Subcutaneous abdominal adipose tissue (tissue), 5 donors: ENCODE measurements around the gene DDX55.
"Not testable (repeated sequence)": the region's sequence is repeated elsewhere in the genome, so short reads cannot be mapped to it uniquely, and the experiment has no call there.

Experiments used
- H3K27ac ChIP-seq: one replicate; pipeline ENCODE4 v1.7.0; 2013; ENCODE audit warnings: low read depth, mild to moderate bottlenecking, inconsistent platforms, low read length, moderate library complexity
- H3K27me3 ChIP-seq, 5 donors: one replicate each; pipeline ENCODE4 v1.7.0; 2013; ENCODE audit warnings: low read length in 5 of 5, inconsistent platforms in 1 of 5; ENCODE audit not compliant: control insufficient read depth in 5 of 5, insufficient read depth in 4 of 5
- H3K36me3 ChIP-seq, 5 donors: one replicate each; pipeline ENCODE4 v1.7.0; 2013; ENCODE audit warnings: low read length in 5 of 5; ENCODE audit not compliant: control insufficient read depth in 5 of 5, insufficient read depth in 5 of 5
- H3K4me1 ChIP-seq, 5 donors: one replicate each; pipeline ENCODE4 v1.7.0; 2013; ENCODE audit warnings: low read length in 5 of 5, mild to moderate bottlenecking in 3 of 5, moderate library complexity in 1 of 5; ENCODE audit not compliant: control insufficient read depth in 5 of 5, insufficient read depth in 5 of 5
- H3K4me3 ChIP-seq, 5 donors: one replicate each; pipeline ENCODE4 v1.7.0; 2013; ENCODE audit warnings: low read length in 5 of 5, low read depth in 1 of 5
- H3K9ac ChIP-seq, 5 donors: one replicate each; pipeline ENCODE4 v1.7.0; 2013; ENCODE audit warnings: low read length in 5 of 5, mild to moderate bottlenecking in 4 of 5, moderate library complexity in 3 of 5
- H3K9me3 ChIP-seq, 5 donors: one replicate each; pipeline ENCODE4 v1.7.0; 2013; ENCODE audit warnings: low read length in 5 of 5; ENCODE audit not compliant: control insufficient read depth in 5 of 5
- donor health status: healthy.
- donor health status: healthy.
- donor health status: healthy.
- donor health status: healthy.
- donor health status: healthy.

DDX55 gene, protein sequence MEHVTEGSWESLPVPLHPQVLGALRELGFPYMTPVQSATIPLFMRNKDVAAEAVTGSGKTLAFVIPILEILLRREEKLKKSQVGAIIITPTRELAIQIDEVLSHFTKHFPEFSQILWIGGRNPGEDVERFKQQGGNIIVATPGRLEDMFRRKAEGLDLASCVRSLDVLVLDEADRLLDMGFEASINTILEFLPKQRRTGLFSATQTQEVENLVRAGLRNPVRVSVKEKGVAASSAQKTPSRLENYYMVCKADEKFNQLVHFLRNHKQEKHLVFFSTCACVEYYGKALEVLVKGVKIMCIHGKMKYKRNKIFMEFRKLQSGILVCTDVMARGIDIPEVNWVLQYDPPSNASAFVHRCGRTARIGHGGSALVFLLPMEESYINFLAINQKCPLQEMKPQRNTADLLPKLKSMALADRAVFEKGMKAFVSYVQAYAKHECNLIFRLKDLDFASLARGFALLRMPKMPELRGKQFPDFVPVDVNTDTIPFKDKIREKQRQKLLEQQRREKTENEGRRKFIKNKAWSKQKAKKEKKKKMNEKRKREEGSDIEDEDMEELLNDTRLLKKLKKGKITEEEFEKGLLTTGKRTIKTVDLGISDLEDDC

DNA sequence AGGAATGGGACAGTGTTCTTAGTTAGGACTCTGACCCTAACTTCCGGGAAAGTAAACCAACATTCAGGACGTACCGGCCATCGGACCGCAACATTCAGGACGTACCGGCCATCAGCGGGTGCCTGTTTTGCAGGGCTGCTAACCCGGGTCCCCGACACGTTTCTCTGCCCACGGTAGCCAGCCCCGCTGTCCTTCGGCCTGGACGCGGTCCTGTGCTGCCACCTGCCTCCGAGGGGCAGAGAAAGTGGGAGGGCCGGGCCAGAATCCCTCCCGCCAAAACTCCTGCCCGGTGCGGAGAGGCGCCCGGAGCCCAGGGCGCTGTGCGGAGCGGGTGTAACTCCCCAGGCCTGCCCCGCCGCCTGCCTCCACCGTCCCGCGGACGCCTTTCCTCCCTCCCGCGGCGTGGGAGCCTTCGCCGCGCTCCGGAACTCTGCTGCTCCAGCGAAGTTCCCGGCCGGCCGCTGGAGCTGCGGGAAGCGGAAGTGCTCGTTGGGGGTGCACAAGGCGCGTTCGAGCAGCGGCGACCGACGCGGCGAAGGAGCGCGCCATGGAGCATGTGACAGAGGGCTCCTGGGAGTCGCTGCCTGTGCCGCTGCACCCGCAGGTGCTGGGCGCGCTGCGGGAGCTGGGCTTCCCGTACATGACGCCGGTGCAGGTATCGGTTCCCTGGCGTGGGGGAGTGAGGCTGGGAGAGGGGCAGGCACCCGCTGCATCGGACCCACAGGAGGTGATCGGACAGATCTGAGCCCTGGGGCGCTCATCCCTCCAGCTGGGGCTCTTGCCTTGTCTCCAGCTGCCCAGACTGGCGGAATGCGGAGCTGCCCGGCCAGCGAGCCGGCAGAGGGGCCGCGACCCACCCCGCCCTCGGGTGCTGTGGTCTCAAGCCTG lies at the start of gene DDX55:
Gene DDX55, plus strand, starts transcription at position 498 of the 888 bp plus-strand sequence. Its CDS starts 50 bp downstream, at position 548.
- Histone ChIP-seq H3K4me3 (peak within 1 kb of the TSS; percentile 90 to 99 (median 95)), H3K9ac (peak within 1 kb of the TSS; percentile 89 to 96 (median 95)), H3K27ac (peak within 1 kb of the TSS; percentile 77), H3K27me3 (no peaks in the 10 kb centered on the region), H3K36me3 (peaks cover 16 to 36% (median 29%) of the 10 kb centered on the region in 5 donors), H3K4me1 (peaks cover 8 to 27% (median 24%) of the 10 kb centered on the region in 5 donors), H3K9me3 (no peaks in the 10 kb centered on the region)

DNA sequence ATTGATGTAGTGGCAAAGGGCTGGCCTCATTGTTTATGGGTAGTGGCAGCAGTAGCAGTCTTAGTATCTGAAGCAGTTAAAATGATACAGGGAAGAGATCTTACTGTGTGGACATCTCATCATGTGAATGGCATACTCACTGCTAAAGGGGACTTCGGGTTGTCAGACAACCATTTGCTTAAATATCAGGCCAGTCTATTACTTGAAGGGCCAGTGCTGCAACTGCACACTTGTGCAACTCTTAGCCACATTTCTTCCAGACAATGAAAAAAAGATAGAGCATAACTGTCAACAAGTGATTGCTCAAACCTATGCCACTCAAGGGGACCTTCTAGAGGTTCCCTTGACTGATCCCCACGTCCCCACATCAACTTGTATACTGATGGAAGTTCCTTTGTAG lies 47.8 kb upstream of the DDX55 start:
- H3K4me3 ChIP-seq, H3K9ac ChIP-seq, H3K27me3 ChIP-seq, H3K9me3 ChIP-seq, H3K4me1 ChIP-seq, H3K36me3 ChIP-seq, H3K27ac ChIP-seq: not testable (repeated sequence)

DNA sequence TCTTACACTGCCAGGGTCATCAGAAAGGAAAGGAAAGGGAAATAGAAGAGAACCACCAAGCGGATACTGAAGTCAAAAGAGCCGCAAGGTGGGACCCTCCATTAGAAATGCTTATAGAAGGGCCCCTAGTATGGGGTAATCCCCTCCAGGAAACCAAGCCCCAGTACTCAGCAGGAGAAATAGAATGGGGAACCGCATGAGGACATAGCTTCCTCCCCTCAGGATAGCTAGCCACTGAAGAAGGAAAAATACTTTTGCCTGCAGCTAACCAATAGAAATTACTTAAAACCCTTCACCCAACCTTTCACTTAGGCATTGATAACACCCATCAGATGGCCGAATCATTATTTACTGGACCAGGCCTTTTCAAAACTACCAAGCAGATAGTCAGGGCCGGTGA lies 47.1 kb upstream of the DDX55 start:
- H3K4me1 ChIP-seq, H3K36me3 ChIP-seq, H3K9me3 ChIP-seq, H3K27me3 ChIP-seq, H3K4me3 ChIP-seq, H3K27ac ChIP-seq, H3K9ac ChIP-seq: not testable (repeated sequence)

DNA sequence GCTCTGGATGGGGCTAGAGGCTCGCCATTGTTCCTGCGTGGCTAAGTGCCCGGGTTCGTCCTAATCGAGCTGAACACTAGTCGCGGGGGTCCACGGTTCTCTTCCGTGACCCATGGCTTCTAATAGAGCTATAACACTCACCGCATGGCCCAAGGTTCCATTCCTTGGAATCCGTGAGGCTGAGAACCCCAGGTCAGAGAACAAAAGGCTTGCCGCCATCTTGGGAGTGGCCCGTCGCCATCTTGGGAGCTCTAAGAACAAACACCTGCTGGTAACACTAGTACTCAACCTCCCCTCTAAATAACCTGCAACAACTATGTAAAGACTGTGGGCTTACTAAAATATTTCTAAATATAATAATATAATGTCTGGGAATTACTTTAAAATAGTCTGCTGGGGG lies 43.4 kb upstream of the DDX55 start:
- H3K27ac ChIP-seq, result not testable (repeated sequence)

DNA sequence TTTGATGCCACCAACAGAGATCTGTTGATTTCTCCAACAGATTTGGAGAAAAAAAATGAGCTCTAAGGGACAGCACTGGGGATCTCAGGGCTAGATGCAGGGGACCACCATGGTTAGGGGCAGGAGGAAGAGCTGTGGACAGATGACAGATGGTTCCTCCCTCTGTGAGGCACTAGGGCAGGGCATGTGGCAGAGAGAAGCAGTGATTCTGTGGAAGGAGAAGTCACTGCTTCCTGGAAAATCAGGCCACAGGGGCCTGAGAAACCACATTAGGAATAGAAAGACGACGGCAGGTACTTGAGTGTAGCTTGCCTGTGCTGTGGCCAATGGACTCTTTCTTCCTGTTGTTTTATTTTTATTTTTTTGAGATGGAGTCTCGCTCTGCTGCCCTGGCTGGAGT lies 42.4 kb upstream of the DDX55 start:
- H3K27me3 ChIP-seq, result no peaks in the 10 kb centered on the region
- no peak overlapping the region for H3K4me3 ChIP-seq
- no peaks in the 10 kb centered on the region for H3K36me3 ChIP-seq
- H3K9ac ChIP-seq, result no peak overlapping the region
- no peak overlapping the region for H3K27ac ChIP-seq
- no peaks in the 10 kb centered on the region for H3K9me3 ChIP-seq
- H3K4me1 ChIP-seq, result no peaks in the 10 kb centered on the region

More for the DNA sequence above, 43.4 kb upstream of the DDX55 start:
- not testable (repeated sequence) for H3K9me3 ChIP-seq, H3K9ac ChIP-seq, H3K4me3 ChIP-seq, H3K27me3 ChIP-seq, H3K4me1 ChIP-seq, H3K36me3 ChIP-seq

DNA sequence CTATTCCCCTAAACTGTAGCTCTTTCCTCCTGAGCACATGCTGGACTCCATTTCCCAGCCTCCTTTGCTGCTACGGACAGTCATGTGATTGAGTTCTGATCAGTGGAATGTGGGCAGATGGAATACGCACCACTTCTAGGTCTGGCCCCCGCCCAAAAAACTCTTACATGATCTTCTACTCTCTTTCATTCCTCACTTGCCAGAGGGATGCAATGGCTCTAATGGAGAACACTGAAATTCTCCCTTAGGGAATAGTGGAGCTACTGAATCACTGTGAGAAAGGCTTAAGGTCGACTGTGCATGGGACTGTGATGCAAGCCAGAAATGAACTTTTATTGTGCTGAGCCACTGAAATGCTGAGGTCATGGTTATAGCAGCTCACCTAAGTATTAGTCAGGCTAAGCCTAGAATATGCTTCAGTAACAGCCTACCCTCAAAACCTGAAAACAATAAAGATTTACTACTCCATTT lies 30.5 kb upstream of the DDX55 start:
- Histone ChIP-seq H3K9ac (no peak overlapping the region), H3K36me3 (no peaks in the 10 kb centered on the region), H3K4me1 (peaks cover 0 to 10% (median 2%) of the 10 kb centered on the region in 5 donors), H3K27me3 (no peaks in the 10 kb centered on the region), H3K9me3 (peaks cover 0 to 3% (median 0%) of the 10 kb centered on the region in 5 donors), H3K27ac (peak overlapping the region; percentile 9), H3K4me3 (no peak overlapping the region)

DNA sequence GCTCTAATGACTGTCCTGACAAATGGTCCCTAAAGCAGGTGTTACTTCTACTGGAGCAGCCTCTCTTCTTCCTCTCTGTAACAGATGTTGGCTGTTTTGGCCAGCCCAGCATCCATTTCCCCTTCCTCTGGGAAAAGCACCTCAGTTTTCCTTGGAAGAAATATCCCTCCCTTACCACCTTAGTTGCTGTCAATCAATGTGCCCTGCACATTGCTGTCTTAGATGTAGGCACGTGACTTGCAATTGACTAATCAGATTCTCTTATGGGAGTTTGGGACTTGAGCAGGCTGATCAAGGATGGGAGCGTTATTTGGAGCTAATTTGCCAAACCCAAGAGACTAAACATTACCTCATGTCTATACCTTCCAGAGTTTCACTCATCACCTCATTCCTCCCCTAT lies 29.5 kb upstream of the DDX55 start:
- no peak overlapping the region for H3K9ac ChIP-seq
- H3K4me3 ChIP-seq, result no peak overlapping the region
- H3K4me1 ChIP-seq, result peaks cover 0 to 10% (median 2%) of the 10 kb centered on the region in 5 donors
- H3K9me3 ChIP-seq, result peaks cover 0 to 3% (median 0%) of the 10 kb centered on the region in 5 donors
- H3K27me3 ChIP-seq, result no peaks in the 10 kb centered on the region
- no peaks in the 10 kb centered on the region for H3K36me3 ChIP-seq
- no peak overlapping the region for H3K27ac ChIP-seq

DNA sequence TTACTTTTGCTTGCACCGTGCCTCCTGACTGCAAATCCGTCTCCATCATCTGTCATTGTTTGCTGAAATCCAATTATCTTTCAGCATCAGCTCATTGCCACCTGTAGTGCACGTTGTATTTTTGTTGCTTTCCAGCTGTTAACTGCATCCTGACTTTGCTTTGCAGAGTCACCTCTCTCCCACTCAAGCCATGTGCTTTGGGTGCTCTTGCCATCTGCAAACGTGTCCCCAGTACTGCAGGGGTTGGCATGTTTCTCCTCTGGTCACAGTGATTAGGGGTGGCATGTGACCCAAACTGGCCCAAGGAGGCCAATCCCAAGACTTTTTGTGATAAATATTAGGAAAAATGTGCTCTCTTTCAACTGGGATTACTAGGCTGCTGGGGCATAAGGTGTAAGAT lies 28.0 kb upstream of the DDX55 start:
- no peak overlapping the region for H3K9ac ChIP-seq
- peaks cover 0 to 10% (median 2%) of the 10 kb centered on the region in 5 donors for H3K4me1 ChIP-seq
- no peaks in the 10 kb centered on the region for H3K36me3 ChIP-seq
- no peak overlapping the region for H3K4me3 ChIP-seq
- H3K27ac ChIP-seq, result no peak overlapping the region
- H3K9me3 ChIP-seq, result peaks cover 0 to 3% (median 0%) of the 10 kb centered on the region in 5 donors
- H3K27me3 ChIP-seq, result no peaks in the 10 kb centered on the region

DNA sequence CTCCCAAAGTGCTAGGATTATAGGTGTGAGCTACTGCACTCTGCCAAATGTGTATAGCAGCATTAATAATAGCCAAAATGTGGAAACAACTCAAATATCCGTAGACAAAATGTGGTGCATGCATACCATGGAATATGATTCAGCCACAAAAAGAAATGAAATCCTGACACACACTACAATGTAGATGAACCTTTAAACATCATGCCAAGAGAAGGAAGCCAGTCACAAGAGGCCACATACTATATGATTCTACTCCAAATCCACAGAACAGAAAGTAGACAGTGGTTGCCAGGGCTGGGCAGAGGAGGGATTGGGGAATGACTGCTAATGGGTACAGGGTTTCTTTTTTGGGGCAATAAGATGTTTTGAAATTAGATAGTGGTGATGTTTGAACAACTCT lies 25.3 kb upstream of the DDX55 start:
- H3K4me3 ChIP-seq, result no peak overlapping the region
- H3K9ac ChIP-seq, result no peak overlapping the region
- H3K9me3 ChIP-seq, result peaks cover 0 to 3% (median 0%) of the 10 kb centered on the region in 5 donors
- H3K27me3 ChIP-seq, result no peaks in the 10 kb centered on the region
- no peak overlapping the region for H3K27ac ChIP-seq
- no peaks in the 10 kb centered on the region for H3K36me3 ChIP-seq
- H3K4me1 ChIP-seq, result peaks cover 0 to 2% (median under 1%) of the 10 kb centered on the region in 5 donors
